Panc1 (cell line): ENCODE results near the gene DSG3. TPM values are rescaled to one million over a fixed set of nuclear protein-coding genes. Genes with fewer than 3 reads are reported as not detected.

Experiments used
- ATAC-seq: fragments of 200-7000 bp; cut with Tn5 transposase; 2 replicates; pipeline ENCODE4 v1.9.1; 2020; ENCODE audit warnings: mild to moderate bottlenecking, moderate library complexity
- BruUV-seq: library from RNA; stranded (reverse); fragments of 400-500 nt; replicated peaks from 2 replicates; lab custom pipeline; 2021; lab: Mats Ljungman, UMichigan
- CTCF ChIA-PET: fragments of 300-600 bp; sonication (Branson Sonifier 250); formaldehyde crosslinking; loops from one replicate; lab custom pipeline; 2022; ENCODE audit warnings: antibody characterized with exemption; lab: Charles Lee
- POLR2A ChIA-PET: fragments of 300-600 bp; sonication (Branson Sonifier 250); formaldehyde crosslinking; loops from one replicate; lab custom pipeline; 2022; ENCODE audit warnings: antibody characterized with exemption; lab: Charles Lee
- DNase-seq: peaks from one replicate; pipeline ENCODE4 v3.0.0-alpha.2; 2010; ENCODE audit warnings: low read depth, low spot score
- H3K27ac ChIP-seq: 2 replicates; pipeline ENCODE4 v1.5.1; 2011; ENCODE audit warnings: mild to moderate bottlenecking, low read length, inconsistent platforms
- H3K27me3 ChIP-seq: fragments of 200-500 bp; sonication (Bioruptor generic); 2 replicates; pipeline ENCODE4 v1.6.0; 2014; ENCODE audit warnings: low read length, inconsistent platforms; ENCODE audit not compliant: control insufficient read depth, insufficient read depth
- H3K36me3 ChIP-seq: fragments of 200-500 bp; sonication (Bioruptor generic); 2 replicates; pipeline ENCODE4 v1.5.1; 2014; ENCODE audit warnings: inconsistent platforms, mild to moderate bottlenecking, low read length, moderate library complexity; ENCODE audit not compliant: control insufficient read depth, insufficient read depth
- H3K4me1 ChIP-seq: 2 replicates; pipeline ENCODE4 v1.5.1; 2011; ENCODE audit warnings: inconsistent platforms, mild to moderate bottlenecking, low read length, moderate library complexity; ENCODE audit not compliant: control insufficient read depth, insufficient read depth
- H3K4me3 ChIP-seq, 2 experiments: 2 replicates each; pipeline ENCODE4 v1.5.1; 2011 to 2012; ENCODE audit warnings: low read depth in 2 of 2, low read length in 2 of 2, mild to moderate bottlenecking in 2 of 2, inconsistent platforms in 1 of 2, moderate library complexity in 1 of 2
- H3K9me3 ChIP-seq: fragments of 200-500 bp; sonication (Bioruptor generic); 2 replicates; pipeline ENCODE4 v1.5.1; 2014; ENCODE audit warnings: low read depth, mild to moderate bottlenecking, inconsistent platforms, low read length, moderate library complexity; ENCODE audit not compliant: control insufficient read depth, insufficient read depth
- POLR2AphosphoS5 ChIP-seq: IDR thresholded peaks from 2 replicates; pipeline ENCODE4 v1.6.1; 2012; ENCODE audit warnings: mild to moderate bottlenecking, low read depth, low read length, moderate library complexity
- SIN3A ChIP-seq: IDR thresholded peaks from 2 replicates; pipeline ENCODE4 v1.6.1; 2012; ENCODE audit warnings: low read depth, mild to moderate bottlenecking, low read length, moderate library complexity, borderline replicate concordance; ENCODE audit not compliant: insufficient read depth
- TCF7L2 ChIP-seq: IDR thresholded peaks from 2 replicates; pipeline ENCODE4 v1.6.1; 2011; ENCODE audit warnings: mild to moderate bottlenecking, low read depth, low read length, inconsistent platforms
- in situ Hi-C: cut with HindIII; loops from 2 replicates; pipeline ENCODE4 v1.10.0; 2016; ENCODE audit warnings: low sequenced_read_pairs, low pct_unique_long_range_greater_than_20kb
- intact Hi-C: fragments of 100-400 bp; cut with micrococcal nuclease; formaldehyde crosslinking; loops from one replicate; pipeline ENCODE4 v1.10.0; 2022; ENCODE audit not compliant: unreplicated experiment
- total RNA-seq: library from RNA; stranded (reverse); gene quantifications from one replicate; pipeline ENCODE4 v1.2.1, GENCODE V29; 2021; ENCODE audit not compliant: unreplicated experiment
- TF ChIP-seq, protein P1 (sequence below), 2 experiments: IDR thresholded peaks; 2 replicates each; pipeline ENCODE4 v1.6.1; 2011 to 2012; ENCODE audit warnings: low read depth in 2 of 2, control low read depth in 1 of 2, low read length in 1 of 2, mild to moderate bottlenecking in 1 of 2, moderate library complexity in 1 of 2; ENCODE audit not compliant: insufficient read depth in 1 of 2
- TF ChIP-seq, protein P2 (sequence below): fragments of 450-650 bp; IDR thresholded peaks from 2 replicates; pipeline ENCODE4 v1.5.1; 2017; ENCODE audit warnings: mild to moderate bottlenecking

The DSG3 gene
- total RNA-seq, 1 experiment from 2014 or later = 0.03 TPM

DNA sequence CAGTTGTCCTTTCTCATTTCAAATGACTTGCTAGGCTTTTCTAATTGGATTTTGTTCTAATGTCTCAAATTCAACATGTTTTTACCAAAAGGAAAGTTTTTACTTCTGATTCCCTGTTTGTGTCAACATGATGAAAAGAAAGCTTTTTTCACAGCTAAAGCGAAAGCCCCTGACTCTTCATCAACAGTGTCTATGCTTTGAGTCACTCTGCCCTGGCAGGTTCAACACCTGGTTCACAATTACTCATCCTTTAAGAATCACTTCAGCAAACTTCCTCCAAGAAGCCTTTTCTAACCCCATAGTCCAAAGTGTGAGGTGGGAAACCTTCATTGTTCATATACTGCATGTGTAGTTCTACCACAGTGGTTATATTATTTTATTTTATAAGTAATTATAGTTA lies 42.8 kb downstream of the DSG3 start:
- ChIA-PET POLR2A (no interaction called here), CTCF (no interaction called here)
- Histone ChIP-seq H3K36me3 (no peaks in the 10 kb centered on the region), H3K27ac (no peak overlapping the region), H3K4me3 (no peak overlapping the region), H3K27me3 (no peaks in the 10 kb centered on the region), H3K9me3 (no peaks in the 10 kb centered on the region), H3K4me1 (no peaks in the 10 kb centered on the region)
- ATAC-seq = no peak
- TF ChIP-seq, protein P1, sequence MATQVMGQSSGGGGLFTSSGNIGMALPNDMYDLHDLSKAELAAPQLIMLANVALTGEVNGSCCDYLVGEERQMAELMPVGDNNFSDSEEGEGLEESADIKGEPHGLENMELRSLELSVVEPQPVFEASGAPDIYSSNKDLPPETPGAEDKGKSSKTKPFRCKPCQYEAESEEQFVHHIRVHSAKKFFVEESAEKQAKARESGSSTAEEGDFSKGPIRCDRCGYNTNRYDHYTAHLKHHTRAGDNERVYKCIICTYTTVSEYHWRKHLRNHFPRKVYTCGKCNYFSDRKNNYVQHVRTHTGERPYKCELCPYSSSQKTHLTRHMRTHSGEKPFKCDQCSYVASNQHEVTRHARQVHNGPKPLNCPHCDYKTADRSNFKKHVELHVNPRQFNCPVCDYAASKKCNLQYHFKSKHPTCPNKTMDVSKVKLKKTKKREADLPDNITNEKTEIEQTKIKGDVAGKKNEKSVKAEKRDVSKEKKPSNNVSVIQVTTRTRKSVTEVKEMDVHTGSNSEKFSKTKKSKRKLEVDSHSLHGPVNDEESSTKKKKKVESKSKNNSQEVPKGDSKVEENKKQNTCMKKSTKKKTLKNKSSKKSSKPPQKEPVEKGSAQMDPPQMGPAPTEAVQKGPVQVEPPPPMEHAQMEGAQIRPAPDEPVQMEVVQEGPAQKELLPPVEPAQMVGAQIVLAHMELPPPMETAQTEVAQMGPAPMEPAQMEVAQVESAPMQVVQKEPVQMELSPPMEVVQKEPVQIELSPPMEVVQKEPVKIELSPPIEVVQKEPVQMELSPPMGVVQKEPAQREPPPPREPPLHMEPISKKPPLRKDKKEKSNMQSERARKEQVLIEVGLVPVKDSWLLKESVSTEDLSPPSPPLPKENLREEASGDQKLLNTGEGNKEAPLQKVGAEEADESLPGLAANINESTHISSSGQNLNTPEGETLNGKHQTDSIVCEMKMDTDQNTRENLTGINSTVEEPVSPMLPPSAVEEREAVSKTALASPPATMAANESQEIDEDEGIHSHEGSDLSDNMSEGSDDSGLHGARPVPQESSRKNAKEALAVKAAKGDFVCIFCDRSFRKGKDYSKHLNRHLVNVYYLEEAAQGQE (IDR thresholded peaks at IDR 0.05; ENCODE audit: insufficient read depth in 1 of 2, low read depth in 2 of 2, low read length in 1 of 2) = no peak
- no peak for TF ChIP-seq SIN3A
- no peak for TF ChIP-seq TCF7L2
- TF ChIP-seq, protein P2, sequence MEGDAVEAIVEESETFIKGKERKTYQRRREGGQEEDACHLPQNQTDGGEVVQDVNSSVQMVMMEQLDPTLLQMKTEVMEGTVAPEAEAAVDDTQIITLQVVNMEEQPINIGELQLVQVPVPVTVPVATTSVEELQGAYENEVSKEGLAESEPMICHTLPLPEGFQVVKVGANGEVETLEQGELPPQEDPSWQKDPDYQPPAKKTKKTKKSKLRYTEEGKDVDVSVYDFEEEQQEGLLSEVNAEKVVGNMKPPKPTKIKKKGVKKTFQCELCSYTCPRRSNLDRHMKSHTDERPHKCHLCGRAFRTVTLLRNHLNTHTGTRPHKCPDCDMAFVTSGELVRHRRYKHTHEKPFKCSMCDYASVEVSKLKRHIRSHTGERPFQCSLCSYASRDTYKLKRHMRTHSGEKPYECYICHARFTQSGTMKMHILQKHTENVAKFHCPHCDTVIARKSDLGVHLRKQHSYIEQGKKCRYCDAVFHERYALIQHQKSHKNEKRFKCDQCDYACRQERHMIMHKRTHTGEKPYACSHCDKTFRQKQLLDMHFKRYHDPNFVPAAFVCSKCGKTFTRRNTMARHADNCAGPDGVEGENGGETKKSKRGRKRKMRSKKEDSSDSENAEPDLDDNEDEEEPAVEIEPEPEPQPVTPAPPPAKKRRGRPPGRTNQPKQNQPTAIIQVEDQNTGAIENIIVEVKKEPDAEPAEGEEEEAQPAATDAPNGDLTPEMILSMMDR = no peak
- no peak for TF ChIP-seq POLR2AphosphoS5
- intact Hi-C loops (no loop called here), in situ Hi-C loops (no loop called here)
- no TSS peak for BruUV-seq
- DNase-seq = no peak

DNA sequence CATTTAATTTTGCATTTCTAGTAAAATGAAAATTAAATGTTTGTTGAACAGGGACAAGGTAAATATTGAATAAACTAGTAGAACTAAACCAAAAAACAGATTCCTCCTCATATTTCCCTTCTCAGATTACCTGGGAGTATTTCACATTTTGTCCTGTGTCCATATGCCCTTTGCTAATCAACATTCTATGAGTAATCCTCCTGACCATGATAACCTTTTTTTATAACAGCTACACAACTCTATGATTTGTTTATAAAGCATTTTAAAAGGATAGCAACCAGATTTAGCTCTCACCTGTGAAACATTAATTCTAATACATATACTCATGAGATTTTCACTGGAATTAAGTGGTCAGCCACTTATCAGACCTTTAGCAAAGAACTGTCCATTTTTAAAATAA lies 43.3 kb downstream of the DSG3 start:
- H3K27ac ChIP-seq = no peak overlapping the region
- no TSS peak for BruUV-seq
- no peak for DNase-seq
- no peak for TF ChIP-seq SIN3A
- TF ChIP-seq, protein P2 = no peak
- no peak for TF ChIP-seq POLR2AphosphoS5
- TF ChIP-seq TCF7L2 = no peak
- TF ChIP-seq, protein P1 (IDR thresholded peaks at IDR 0.05; ENCODE audit: insufficient read depth in 1 of 2, low read depth in 2 of 2, low read length in 1 of 2) = no peak
- intact Hi-C loops (no loop called here), in situ Hi-C loops (no loop called here)
- no peak overlapping the region for H3K4me3 ChIP-seq
- ChIA-PET CTCF (no interaction called here), POLR2A (no interaction called here)
- no peaks in the 10 kb centered on the region for H3K27me3 ChIP-seq
- no peaks in the 10 kb centered on the region for H3K4me1 ChIP-seq
- H3K9me3 ChIP-seq = no peaks in the 10 kb centered on the region
- H3K36me3 ChIP-seq = no peaks in the 10 kb centered on the region
- ATAC-seq = no peak
